ENCODE measurements around the gene BANF2.
"Not testable (repeated sequence)": the region's sequence is repeated elsewhere in the genome, so short reads cannot be mapped to it uniquely, and the experiment has no call there.

BANF2 gene

DNA sequence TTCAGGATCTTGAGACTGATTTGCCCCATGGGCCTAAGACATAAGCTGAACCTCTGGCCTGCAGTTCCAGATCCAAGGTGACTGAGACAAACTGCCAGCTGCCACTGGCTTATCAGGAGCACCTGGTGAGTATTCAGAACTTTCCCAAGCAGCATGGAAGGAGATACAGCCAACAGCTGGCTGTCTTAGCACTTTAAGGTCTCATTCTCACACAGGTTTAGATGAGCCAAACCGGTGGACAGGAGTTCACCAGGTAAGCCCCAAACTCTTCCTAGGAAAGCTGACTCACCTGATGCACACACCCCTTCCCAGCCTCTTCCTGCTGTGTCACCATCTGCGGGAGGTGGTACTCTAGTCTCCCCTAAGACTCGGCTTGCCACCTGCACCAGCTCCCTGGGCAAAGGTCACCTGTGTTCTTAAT is at the start of gene BANF2:
Gene BANF2, plus strand, starts transcription at position 36 of the 421 bp plus-strand sequence. CDS start 25,060 bp downstream, outside the sequence.
- DNase-seq (ENCODE audit: low spot score), result no peak

- no peak for DNase-seq (ENCODE audit: low spot score)
Measured at GRCh38 chr20:17650301-17651128, 49.3 kb upstream of the BANF2 start.

GRCh38 chr20:17651129-17651759 is 48.5 kb upstream of the BANF2 start:
- no peak for DNase-seq (ENCODE audit: low spot score)

DNA sequence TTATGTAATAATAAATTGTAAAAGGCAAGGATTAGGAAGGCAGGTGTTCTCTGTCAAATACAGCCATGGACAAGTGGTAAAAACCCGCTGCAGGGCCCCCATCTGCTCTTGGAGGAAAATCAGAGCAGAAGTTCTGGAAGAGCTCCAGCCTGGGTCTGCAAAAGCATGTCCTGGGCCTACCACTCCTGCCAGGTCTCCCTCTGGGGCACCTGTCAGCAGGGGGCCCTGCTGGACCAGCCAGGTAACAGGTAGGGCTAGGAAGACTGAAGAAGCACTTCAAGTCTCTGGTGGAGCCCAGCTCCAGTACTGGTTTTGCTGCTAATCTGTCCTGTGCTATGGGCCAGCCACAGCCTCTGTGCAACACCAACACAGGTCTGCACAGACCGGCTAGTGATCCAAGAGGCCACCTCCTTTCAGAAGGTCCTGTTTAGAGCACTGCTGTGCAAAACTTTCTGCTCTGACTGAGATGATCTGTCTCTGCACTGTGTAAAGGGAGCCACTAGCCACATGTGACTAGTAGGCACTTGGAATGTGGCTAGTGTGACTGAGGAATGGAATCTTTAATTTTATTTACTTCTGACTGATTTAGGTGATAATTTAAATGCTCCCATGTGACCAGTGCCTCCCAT is 47.9 kb upstream of the BANF2 start:
- no peak for DNase-seq (ENCODE audit: low spot score)

DNA sequence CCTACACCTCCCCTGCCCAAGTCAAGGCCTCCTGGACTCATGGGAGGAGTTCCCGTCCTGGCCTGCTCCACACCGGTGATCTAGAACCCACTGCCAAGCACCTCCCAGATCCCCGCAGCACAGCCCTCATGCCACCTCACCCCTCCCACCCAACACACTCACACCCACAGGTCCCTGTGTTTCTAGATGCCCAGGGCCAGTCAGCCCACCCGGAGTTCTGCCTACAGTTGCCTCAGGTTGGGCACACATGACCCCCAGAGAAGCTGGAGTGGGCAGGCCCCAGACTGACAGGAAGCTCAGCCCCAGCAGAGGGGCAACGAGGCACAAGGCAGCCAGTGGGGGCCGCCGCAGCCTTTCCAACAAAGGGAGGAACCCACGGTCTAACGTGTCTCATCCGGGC is 47.4 kb upstream of the BANF2 start:
- no peak for DNase-seq (ENCODE audit: low spot score)

DNA sequence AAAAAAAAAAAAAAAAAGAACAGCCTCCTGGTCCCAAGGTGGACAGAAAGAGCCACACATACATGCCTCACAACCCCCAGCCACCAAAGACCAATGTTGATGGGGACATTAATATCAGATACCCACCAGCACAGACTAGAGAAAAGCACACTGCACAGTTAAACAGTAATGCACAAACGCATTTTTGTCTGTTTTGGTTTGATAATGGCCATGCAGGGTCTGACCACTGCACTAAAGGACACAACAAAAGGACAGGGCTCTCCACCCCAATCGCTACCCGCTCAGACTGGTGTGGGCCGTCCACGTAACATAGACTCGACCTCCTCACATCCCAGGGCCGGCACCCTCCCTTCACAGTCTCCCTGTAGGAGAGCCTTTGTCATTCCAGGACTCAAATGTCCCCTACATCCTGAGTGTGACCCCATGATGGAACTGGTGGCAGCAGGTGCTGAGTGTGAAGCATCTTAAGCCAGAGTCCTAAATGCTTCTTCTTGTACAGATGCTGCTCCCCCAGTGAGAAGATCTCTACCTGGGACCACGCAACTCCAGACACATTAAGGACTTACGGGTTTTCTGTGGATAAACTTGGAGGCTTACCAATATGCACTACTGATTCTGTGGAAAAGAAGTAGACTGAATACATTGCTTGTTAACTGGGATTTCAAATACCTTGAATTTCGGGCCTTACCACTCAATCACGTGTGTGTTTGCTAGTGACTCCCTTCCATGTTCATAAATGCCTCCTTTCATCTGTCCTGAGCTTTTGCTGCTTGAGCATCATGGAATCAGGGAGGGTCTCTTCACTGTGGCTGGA is 45.7 kb upstream of the BANF2 start:
- no peak for DNase-seq (ENCODE audit: low spot score)

DNA sequence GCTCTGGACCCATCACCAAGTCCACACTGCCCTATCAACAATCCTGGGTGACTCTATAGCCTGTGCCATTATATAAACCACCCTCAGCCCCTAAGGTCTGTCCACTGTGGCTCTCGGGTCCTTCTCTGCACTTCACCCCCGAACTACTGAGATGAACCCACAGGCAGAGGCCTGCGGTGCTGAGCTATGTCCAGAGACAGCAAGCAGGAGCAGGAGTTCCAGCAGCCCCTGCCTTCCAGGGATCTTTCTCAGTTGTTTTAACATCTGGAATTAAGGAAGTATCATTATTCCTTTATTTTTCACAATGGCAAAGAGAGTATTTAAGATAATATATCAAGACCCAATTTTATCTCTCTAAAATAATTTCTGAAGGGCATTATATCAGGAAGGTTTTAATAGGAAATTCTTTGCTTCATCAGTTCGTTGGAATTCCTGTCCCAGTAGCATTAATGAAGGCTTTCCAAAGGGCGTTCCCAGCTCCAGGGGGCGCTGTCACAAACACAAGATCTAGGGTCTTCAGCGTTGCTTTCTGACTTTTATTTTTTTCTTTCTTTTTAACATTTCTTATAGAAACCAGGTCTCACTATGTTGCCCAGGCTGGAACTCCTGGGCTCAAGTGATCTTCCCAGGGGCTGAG is 45.0 kb upstream of the BANF2 start:
- peak; percentile 64 for DNase-seq (ENCODE audit: low spot score)

- no peak for DNase-seq (ENCODE audit: low spot score)
Measured at GRCh38 chr20:17655286-17655651, 44.5 kb upstream of the BANF2 start.

DNA sequence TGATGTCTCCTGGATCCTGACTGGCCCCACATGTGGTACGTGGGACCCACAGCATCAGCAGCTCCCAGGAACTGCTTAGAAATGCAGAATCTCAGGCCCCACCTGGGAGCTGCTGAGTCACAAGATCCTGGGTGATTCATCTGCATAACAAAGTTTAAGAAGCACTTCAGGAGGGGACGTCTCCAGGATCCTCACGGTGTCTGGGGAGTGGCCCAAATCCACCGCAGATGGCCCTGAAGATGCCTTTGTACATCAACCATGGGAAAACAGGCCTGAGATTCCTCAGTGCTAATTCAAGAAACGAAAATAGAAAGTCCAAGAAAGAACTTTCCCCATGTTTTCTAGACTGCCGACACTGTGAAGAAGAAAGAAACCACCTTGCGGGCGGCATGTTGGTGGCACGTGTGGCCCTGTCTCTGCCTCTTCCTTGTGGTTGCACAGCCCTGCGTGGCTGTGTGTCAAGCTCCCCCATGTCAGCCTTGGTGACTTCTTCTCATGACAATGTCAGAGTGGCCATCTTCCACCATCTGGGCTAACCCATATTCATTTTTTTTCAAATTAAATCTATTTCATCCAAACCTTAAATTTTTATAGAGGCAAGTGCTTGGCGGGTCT is 43.8 kb upstream of the BANF2 start:
- no peak for DNase-seq (ENCODE audit: low spot score)

GRCh38 chr20:17657079-17657825 is 42.5 kb upstream of the BANF2 start:
- no peak for DNase-seq (ENCODE audit: low spot score)

DNA sequence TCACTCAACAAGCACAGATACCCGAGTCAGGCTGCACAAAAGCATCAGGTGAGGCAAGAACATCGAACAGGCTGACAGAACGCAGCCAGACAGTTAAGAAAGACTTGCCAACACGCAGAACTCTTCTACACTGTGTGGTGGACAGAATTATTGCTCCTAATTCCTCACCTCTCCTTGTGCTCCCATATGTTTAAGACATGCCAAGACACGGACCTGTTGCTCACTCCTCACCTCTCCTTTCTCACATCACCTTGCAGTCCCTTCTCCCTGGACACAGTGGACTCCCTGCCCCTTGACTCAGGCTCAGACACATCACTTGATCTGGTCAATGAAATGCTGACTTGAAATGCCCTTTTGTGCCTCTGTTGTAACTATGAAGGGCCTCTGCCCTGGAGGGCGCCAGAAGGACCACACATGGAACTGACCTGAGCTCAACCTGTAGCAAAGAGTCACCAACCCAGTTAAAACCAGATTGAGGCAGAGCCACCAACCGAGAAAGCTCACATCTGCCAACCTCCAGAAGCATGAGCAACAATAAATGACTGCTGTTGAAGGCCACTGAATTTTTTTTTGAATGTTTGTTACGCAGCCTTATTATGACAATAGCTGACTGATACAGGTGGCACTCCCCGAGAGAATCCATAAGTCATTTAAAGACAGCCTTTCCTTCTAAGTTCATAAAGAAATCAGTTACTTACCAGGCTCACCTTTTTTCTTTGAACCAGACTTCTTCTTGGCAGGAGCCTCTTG is 41.7 kb upstream of the BANF2 start:
- DNase-seq (ENCODE audit: low spot score), result no peak

DNA sequence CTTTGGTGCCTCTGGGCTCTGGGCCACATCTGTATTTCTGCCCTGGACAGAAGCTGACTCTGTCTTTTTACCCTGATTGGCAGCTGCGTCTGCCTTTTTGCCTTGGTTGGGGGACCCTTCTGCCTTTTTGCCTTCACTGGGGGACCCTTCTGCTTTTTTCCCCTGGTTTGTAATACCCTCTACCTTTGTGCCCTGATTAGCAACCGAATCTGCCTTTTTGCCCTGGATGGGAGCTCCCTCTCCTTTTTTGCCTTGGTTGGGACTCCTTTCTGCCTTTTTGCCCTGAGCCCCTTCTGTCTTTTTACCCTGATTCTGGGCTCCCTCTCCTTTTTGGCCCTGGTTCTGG is 41.1 kb upstream of the BANF2 start:
- DNase-seq (ENCODE audit: low spot score), result no peak

- not testable (repeated sequence) for DNase-seq (ENCODE audit: low spot score)
Measured at GRCh38 chr20:17659344-17659743, 40.4 kb upstream of the BANF2 start.

DNA sequence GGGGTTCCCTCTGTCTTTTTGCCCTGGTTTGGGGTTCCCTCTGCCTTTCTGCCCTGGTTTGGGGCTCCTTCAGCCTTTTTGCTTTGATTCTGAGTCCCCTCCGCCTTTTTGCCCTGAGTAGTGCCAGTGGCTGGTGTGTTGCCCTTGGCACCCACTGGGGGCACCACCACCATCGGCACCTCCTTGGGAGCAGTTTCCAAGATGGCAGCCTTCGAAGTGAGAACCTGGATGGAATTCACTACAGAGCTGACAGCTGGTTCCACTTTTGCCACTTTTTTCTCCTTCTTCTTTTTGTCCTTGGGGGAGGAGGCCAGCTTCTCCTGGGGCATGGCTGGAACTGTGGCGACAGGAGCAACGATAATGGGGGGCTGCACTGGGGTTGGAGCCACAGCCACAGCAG is 40.0 kb upstream of the BANF2 start:
- DNase-seq (ENCODE audit: low spot score), result no peak

GRCh38 chr20:17660667-17661066 is 39.1 kb upstream of the BANF2 start:
- DNase-seq (ENCODE audit: low spot score), result no peak

- DNase-seq (ENCODE audit: low spot score), result no peak
Measured at GRCh38 chr20:17661121-17661744, 38.5 kb upstream of the BANF2 start.

DNA sequence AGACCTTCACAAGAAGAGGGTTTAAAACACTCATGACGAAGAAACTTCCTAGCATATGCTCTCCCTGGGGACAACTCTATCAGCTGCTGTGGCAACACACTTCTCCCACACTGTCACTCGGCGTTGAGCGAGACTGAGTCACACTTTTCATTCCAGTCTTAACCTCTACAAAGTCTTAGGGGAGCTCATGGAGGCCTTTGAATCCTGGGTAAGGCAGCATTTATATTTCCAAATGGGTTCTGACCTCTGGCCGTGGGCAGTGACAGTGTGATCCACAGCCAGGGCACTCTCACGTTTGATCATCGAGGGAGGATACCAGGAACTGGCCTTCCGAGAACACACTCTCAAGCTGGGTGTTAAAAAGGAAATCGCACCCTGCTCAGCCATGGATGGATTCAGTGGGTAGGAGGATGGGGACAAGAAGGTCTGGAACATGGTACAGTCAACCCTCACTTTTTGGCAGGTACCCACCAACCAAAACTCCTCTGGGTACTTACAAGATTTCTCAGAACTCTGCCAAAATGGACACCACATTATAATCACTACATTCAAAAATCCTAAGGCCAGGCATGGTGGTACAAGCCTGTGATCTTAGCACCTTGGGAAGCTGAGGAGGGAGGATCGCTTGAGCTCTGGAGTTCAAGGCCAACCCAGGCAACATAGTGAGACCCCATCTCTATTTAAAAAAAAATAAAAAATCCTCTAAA is 37.3 kb upstream of the BANF2 start:
- no peak for DNase-seq (ENCODE audit: low spot score)

GRCh38 chr20:17663040-17663399 is 36.7 kb upstream of the BANF2 start:
- no peak for DNase-seq (ENCODE audit: low spot score)

- no peak for DNase-seq (ENCODE audit: low spot score)
Measured at GRCh38 chr20:17663486-17663885, 36.3 kb upstream of the BANF2 start.

Data from ecto neural progenitor cell (in vitro differentiated cells).